KMS-11 (cell line): Measurements from ENCODE around the gene SUPT3H.
"Not testable (repeated sequence)": the region's sequence is repeated elsewhere in the genome, so short reads cannot be mapped to it uniquely, and the experiment has no call there.

Source experiments
- H2AFZ ChIP-seq: fragments of 200-600 bp; sonication (generic); 2 replicates; pipeline ENCODE4 v1.6.1; 2016; ENCODE audit warnings: antibody characterized with exemption, mixed run types, low read depth
- H3K27ac ChIP-seq: fragments of 200-600 bp; sonication (generic); 2 replicates; pipeline ENCODE4 v1.6.1; 2016; ENCODE audit warnings: mild to moderate bottlenecking, mixed run types
- H3K27me3 ChIP-seq: fragments of 200-600 bp; sonication (generic); 2 replicates; pipeline ENCODE4 v1.6.1; 2017; ENCODE audit warnings: mild to moderate bottlenecking, low read depth, mixed run types, moderate library complexity; ENCODE audit not compliant: insufficient read depth
- H3K36me3 ChIP-seq: fragments of 200-600 bp; sonication (generic); 2 replicates; pipeline ENCODE4 v1.6.1; 2017; ENCODE audit warnings: mild to moderate bottlenecking, mixed run types; ENCODE audit not compliant: insufficient read depth
- H3K4me1 ChIP-seq: fragments of 200-600 bp; sonication (generic); 2 replicates; pipeline ENCODE4 v1.6.1; 2016; ENCODE audit warnings: mild to moderate bottlenecking, low read depth, mixed run types; ENCODE audit not compliant: poor library complexity, severe bottlenecking
- H3K4me2 ChIP-seq: fragments of 200-600 bp; sonication (generic); 2 replicates; pipeline ENCODE4 v1.7.0; 2016; ENCODE audit warnings: mild to moderate bottlenecking, mixed run types
- H3K4me3 ChIP-seq: fragments of 200-600 bp; sonication (generic); IDR thresholded peaks from 2 replicates; pipeline ENCODE4 v1.6.1; 2017; ENCODE audit warnings: low read depth, low read length, mixed read lengths; ENCODE audit not compliant: insufficient read depth
- H3K79me2 ChIP-seq: fragments of 200-600 bp; sonication (generic); 2 replicates; pipeline ENCODE4 v1.6.1; 2016; ENCODE audit warnings: low read depth, mixed run types; ENCODE audit not compliant: insufficient read depth
- H3K9ac ChIP-seq: fragments of 200-600 bp; sonication (generic); 2 replicates; pipeline ENCODE4 v1.6.1; 2016; ENCODE audit warnings: mild to moderate bottlenecking, mixed run types
- H4K20me1 ChIP-seq: fragments of 200-600 bp; sonication (generic); 2 replicates; pipeline ENCODE4 v1.6.1; 2016; ENCODE audit warnings: mild to moderate bottlenecking, mixed run types; ENCODE audit not compliant: insufficient read depth
- CTCF ChIP-seq: fragments of 200-600 bp; sonication (generic); conservative IDR thresholded peaks from 2 replicates; pipeline ENCODE4 v1.6.1; 2017; ENCODE audit warnings: low read depth, mild to moderate bottlenecking, antibody characterized with exemption, low read length, moderate library complexity, mixed read lengths

SUPT3H gene

GRCh38 chr6:44896701-44897100 lies 481.0 kb downstream of the SUPT3H start:
- H3K4me2 ChIP-seq = no peak overlapping the region
- no peak overlapping the region for H3K27ac ChIP-seq
- H3K4me1 ChIP-seq = no peaks in the 10 kb centered on the region
- no peaks in the 10 kb centered on the region for H3K36me3 ChIP-seq
- H3K79me2 ChIP-seq = no peaks in the 10 kb centered on the region
- H3K27me3 ChIP-seq = no peaks in the 10 kb centered on the region
- no peak overlapping the region for H2AFZ ChIP-seq
- H3K9ac ChIP-seq = no peak overlapping the region
- no peak overlapping the region for H3K4me3 ChIP-seq
- no peak for TF ChIP-seq CTCF
- H4K20me1 ChIP-seq = no peaks in the 10 kb centered on the region

GRCh38 chr6:44892579-44892978 lies 485.2 kb downstream of the SUPT3H start:
- Histone ChIP-seq H3K4me2 (no peak overlapping the region), H3K4me3 (no peak overlapping the region), H3K27me3 (no peaks in the 10 kb centered on the region), H2AFZ (no peak overlapping the region), H3K79me2 (no peaks in the 10 kb centered on the region), H3K9ac (no peak overlapping the region), H3K36me3 (no peaks in the 10 kb centered on the region), H4K20me1 (no peaks in the 10 kb centered on the region), H3K4me1 (no peaks in the 10 kb centered on the region), H3K27ac (no peak overlapping the region)
- TF ChIP-seq CTCF = no peak

GRCh38 chr6:44879071-44879470 lies 498.7 kb downstream of the SUPT3H start:
- H3K4me2 ChIP-seq, H4K20me1 ChIP-seq, H3K27me3 ChIP-seq, H3K79me2 ChIP-seq, H3K4me3 ChIP-seq, H3K36me3 ChIP-seq, H2AFZ ChIP-seq, H3K9ac ChIP-seq, H3K4me1 ChIP-seq, H3K27ac ChIP-seq: not testable (repeated sequence)

GRCh38 chr6:44876638-44877037 lies 501.1 kb downstream of the SUPT3H start:
- H3K27ac ChIP-seq, H3K4me3 ChIP-seq, H3K79me2 ChIP-seq, H3K4me2 ChIP-seq, H3K27me3 ChIP-seq, H3K4me1 ChIP-seq, H2AFZ ChIP-seq, H3K36me3 ChIP-seq, H4K20me1 ChIP-seq, H3K9ac ChIP-seq: not testable (repeated sequence)

- TF ChIP-seq CTCF = no peak
- Histone ChIP-seq H3K4me1 (no peaks in the 10 kb centered on the region), H3K4me3 (no peak overlapping the region), H2AFZ (no peak overlapping the region), H3K36me3 (no peaks in the 10 kb centered on the region), H3K27me3 (no peaks in the 10 kb centered on the region), H3K27ac (no peak overlapping the region), H3K4me2 (no peak overlapping the region), H3K79me2 (no peaks in the 10 kb centered on the region), H4K20me1 (no peaks in the 10 kb centered on the region), H3K9ac (no peak overlapping the region)
Observed at GRCh38 chr6:44869321-44869897, 508.3 kb downstream of the SUPT3H start.
